ENCODE measurements around the gene PDE4D. TPM values are rescaled to one million over a fixed set of nuclear protein-coding genes. Genes with fewer than 3 reads are reported as not detected.
"Not testable (repeated sequence)": the region's sequence is repeated elsewhere in the genome, so short reads cannot be mapped to it uniquely, and the experiment has no call there.

PDE4D gene
- total RNA-seq, 2 experiments from 2014 or later, result 0.50 to 0.51 TPM

DNA sequence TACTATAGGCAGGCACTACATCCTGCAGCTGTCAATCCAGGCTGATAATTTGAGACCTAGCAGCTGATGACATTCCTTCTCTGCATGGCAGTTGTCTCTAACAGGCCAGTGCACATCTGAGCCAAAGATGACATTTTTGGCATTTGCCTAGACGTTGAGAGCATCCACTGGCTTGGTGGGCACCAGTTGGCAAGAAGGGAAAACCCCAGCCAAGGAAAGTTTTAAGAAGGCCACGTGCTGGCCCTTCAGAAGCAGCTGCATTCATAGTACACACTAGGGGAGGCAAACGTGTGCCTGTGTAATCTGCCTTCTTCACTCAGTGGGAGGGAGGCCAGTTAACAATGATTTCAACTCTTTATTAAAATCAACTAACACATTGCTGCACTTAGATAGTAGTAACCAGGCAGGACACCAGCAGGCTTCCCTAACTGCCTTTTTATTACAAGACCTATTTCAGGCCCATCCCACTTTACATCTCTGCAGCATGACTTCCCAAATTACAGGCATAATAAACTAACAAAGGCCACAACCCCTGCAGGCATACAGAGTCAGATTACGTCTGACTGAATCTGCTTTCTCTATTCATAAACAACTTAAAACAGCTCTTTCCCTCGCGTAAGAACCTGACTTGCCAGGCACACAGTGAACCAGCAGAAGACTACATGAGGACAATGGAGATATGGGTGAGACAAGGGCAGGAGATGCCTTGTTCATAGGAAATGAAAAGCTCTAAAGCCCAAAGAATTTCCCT, 576.3 kb downstream of the PDE4D start:
- Histone ChIP-seq H2AFZ (ENCODE audit: low read length) (no peak overlapping the region), H3K4me2 (ENCODE audit: low read length) (no peak overlapping the region), H3K4me1 (ENCODE audit: insufficient read depth, low read length, poor library complexity, severe bottlenecking) (no peaks in the 10 kb centered on the region), H3K9me2 (ENCODE audit: insufficient read depth, low read length) (no peaks in the 10 kb centered on the region), H3K4me3 (ENCODE audit: low read depth, low read length, poor library complexity, severe bottlenecking) (no peak overlapping the region), H4K20me1 (ENCODE audit: insufficient read depth, low read length) (no peaks in the 10 kb centered on the region), H3K27ac (ENCODE audit: low read depth, low read length, poor library complexity, severe bottlenecking) (no peak overlapping the region), H3K79me2 (ENCODE audit: insufficient read depth, low read depth, low read length) (no peaks in the 10 kb centered on the region), H3K36me3 (ENCODE audit: insufficient read depth, low read length) (no peaks in the 10 kb centered on the region), H3K9me3 (ENCODE audit: low read length) (no peaks in the 10 kb centered on the region)
- intact Hi-C loops (cut with micrococcal nuclease; ENCODE audit: unreplicated experiment), result no loop called here
- ChIA-PET POLR2A (no interaction called here), CTCF (ENCODE audit: unreplicated experiment) (no interaction called here)
- DNase-seq (ENCODE audit: low spot score), result no peak
- no peak for TF ChIP-seq EZH2phosphoT487 (IDR thresholded peaks at IDR 0.05; ENCODE audit: borderline replicate concordance, low read depth, low read length)
- TF ChIP-seq CTCF (conservative IDR thresholded peaks at IDR 0.05; ENCODE audit: low read length), result no peak
- no TSS peak for BruUV-seq (replicated peaks)

GRCh38 chr5:59312223-59312622, 581.3 kb downstream of the PDE4D start:
- TF ChIP-seq CTCF (conservative IDR thresholded peaks at IDR 0.05; ENCODE audit: low read length), result no peak
- TF ChIP-seq EZH2phosphoT487 (IDR thresholded peaks at IDR 0.05; ENCODE audit: borderline replicate concordance, low read depth, low read length), result no peak
- intact Hi-C loops (cut with micrococcal nuclease; ENCODE audit: unreplicated experiment), result no loop called here
- Histone ChIP-seq H2AFZ (ENCODE audit: low read length) (no peak overlapping the region), H3K4me1 (ENCODE audit: insufficient read depth, low read length, poor library complexity, severe bottlenecking) (no peaks in the 10 kb centered on the region), H3K9me3 (ENCODE audit: low read length) (no peaks in the 10 kb centered on the region), H3K9me2 (ENCODE audit: insufficient read depth, low read length) (no peaks in the 10 kb centered on the region), H3K4me3 (ENCODE audit: low read depth, low read length, poor library complexity, severe bottlenecking) (no peak overlapping the region), H4K20me1 (ENCODE audit: insufficient read depth, low read length) (no peaks in the 10 kb centered on the region), H3K4me2 (ENCODE audit: low read length) (no peak overlapping the region), H3K79me2 (ENCODE audit: insufficient read depth, low read depth, low read length) (no peaks in the 10 kb centered on the region), H3K36me3 (ENCODE audit: insufficient read depth, low read length) (no peaks in the 10 kb centered on the region), H3K27ac (ENCODE audit: low read depth, low read length, poor library complexity, severe bottlenecking) (no peak overlapping the region)
- BruUV-seq (replicated peaks), result no TSS peak
- no peak for DNase-seq (ENCODE audit: low spot score)
- ChIA-PET POLR2A (no interaction called here), CTCF (ENCODE audit: unreplicated experiment) (no interaction called here)

DNA sequence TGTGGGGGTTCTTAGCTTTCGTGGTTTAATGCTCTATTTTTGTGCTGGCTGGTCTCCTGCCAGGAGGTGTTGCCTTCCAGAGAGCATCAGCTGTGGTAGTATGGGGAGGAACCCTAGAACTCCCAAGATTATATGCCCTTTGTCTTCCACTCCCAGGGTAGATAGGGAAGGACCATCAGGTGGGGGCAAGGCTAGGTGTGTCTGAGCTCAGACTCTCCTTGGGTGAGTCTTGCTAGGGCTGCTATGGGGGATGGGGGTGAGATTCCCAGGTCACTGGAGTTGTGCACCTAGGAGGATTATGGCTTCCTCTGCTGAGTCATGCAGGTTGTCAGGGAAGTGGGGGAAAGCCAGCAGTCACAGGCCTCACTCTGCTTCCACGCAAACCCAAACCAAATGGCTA, 584.8 kb downstream of the PDE4D start:
- intact Hi-C loops (cut with micrococcal nuclease; ENCODE audit: unreplicated experiment); H4K20me1 ChIP-seq (ENCODE audit: insufficient read depth, low read length); BruUV-seq (replicated peaks); H3K79me2 ChIP-seq (ENCODE audit: insufficient read depth, low read depth, low read length); DNase-seq (ENCODE audit: low spot score); H3K36me3 ChIP-seq (ENCODE audit: insufficient read depth, low read length); H2AFZ ChIP-seq (ENCODE audit: low read length); H3K9me3 ChIP-seq (ENCODE audit: low read length); H3K9me2 ChIP-seq (ENCODE audit: insufficient read depth, low read length); H3K4me1 ChIP-seq (ENCODE audit: insufficient read depth, low read length, poor library complexity, severe bottlenecking); H3K27ac ChIP-seq (ENCODE audit: low read depth, low read length, poor library complexity, severe bottlenecking); CTCF ChIA-PET (ENCODE audit: unreplicated experiment); H3K4me3 ChIP-seq (ENCODE audit: low read depth, low read length, poor library complexity, severe bottlenecking); H3K4me2 ChIP-seq (ENCODE audit: low read length): not testable (repeated sequence)
- POLR2A ChIA-PET, result interaction anchor here (0.6 kb wide), 2 partner anchors 11 to 18 kb away, joined by 3 to 4 read pairs; no protein-coding TSS in a partner anchor

DNA sequence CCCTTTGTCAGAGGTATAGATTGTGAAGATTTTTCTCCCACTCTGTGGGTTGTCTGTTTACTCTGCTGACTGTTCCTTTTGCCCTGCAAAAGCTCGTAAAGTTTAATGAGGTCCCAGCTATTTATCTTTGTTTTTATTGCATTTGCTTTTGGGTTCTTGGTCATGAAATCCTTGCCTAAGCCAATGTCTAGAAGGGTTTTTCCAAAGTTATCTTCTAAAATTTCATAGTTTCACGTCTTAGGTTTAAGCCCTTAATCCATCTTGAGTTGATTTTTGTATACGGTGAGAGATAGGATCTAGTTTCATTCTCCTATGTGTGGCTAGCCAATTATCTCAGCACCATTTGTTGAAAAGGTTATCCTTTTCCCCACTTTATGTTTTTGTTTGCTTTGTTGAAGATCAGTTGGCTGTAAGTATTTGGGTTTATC, 590.2 kb downstream of the PDE4D start:
- intact Hi-C loops (cut with micrococcal nuclease; ENCODE audit: unreplicated experiment); H2AFZ ChIP-seq (ENCODE audit: low read length); H3K4me3 ChIP-seq (ENCODE audit: low read depth, low read length, poor library complexity, severe bottlenecking); BruUV-seq (replicated peaks); POLR2A ChIA-PET; H3K9me2 ChIP-seq (ENCODE audit: insufficient read depth, low read length); H3K4me1 ChIP-seq (ENCODE audit: insufficient read depth, low read length, poor library complexity, severe bottlenecking); H3K79me2 ChIP-seq (ENCODE audit: insufficient read depth, low read depth, low read length); H3K36me3 ChIP-seq (ENCODE audit: insufficient read depth, low read length); DNase-seq (ENCODE audit: low spot score); H3K4me2 ChIP-seq (ENCODE audit: low read length); H3K9me3 ChIP-seq (ENCODE audit: low read length); H4K20me1 ChIP-seq (ENCODE audit: insufficient read depth, low read length); CTCF ChIA-PET (ENCODE audit: unreplicated experiment); H3K27ac ChIP-seq (ENCODE audit: low read depth, low read length, poor library complexity, severe bottlenecking): not testable (repeated sequence)

DNA sequence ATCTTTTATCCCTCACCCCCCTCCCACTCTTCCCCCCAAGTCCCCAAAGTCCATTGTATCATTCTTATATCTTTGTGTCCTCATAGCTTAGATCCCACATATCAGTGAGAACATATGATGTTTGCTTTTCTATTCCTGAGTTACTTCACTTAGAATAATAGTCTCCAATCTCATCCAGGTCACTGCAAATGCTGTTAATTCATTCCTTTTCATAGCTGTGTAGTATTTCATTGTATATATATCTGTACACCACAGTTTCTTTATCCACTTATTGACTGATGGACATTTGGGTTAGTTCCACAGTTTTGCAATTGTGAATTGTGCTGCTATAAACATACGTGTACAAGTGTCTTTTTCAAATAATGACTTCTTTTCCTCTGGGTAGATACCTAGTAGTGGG, 591.0 kb downstream of the PDE4D start:
- H3K36me3 ChIP-seq (ENCODE audit: insufficient read depth, low read length); CTCF ChIA-PET (ENCODE audit: unreplicated experiment); POLR2A ChIA-PET; H3K9me2 ChIP-seq (ENCODE audit: insufficient read depth, low read length); H3K4me1 ChIP-seq (ENCODE audit: insufficient read depth, low read length, poor library complexity, severe bottlenecking); H3K27ac ChIP-seq (ENCODE audit: low read depth, low read length, poor library complexity, severe bottlenecking); H3K9me3 ChIP-seq (ENCODE audit: low read length); H2AFZ ChIP-seq (ENCODE audit: low read length); H3K4me2 ChIP-seq (ENCODE audit: low read length); H4K20me1 ChIP-seq (ENCODE audit: insufficient read depth, low read length); intact Hi-C loops (cut with micrococcal nuclease; ENCODE audit: unreplicated experiment); BruUV-seq (replicated peaks); DNase-seq (ENCODE audit: low spot score); H3K79me2 ChIP-seq (ENCODE audit: insufficient read depth, low read depth, low read length); H3K4me3 ChIP-seq (ENCODE audit: low read depth, low read length, poor library complexity, severe bottlenecking): not testable (repeated sequence)
